Chondrocyte (in vitro differentiated cells): Measurements from ENCODE around the gene FH. TPM values are rescaled to one million over a fixed set of nuclear protein-coding genes. Genes with fewer than 3 reads are reported as not detected.

Experiments used
- DNase-seq: peaks from one replicate; pipeline ENCODE4 v3.0.0; 2021; ENCODE audit warnings: mixed read lengths, low spot score
- H3K27ac Mint-ChIP-seq: one replicate; pipeline ENCODE4 v1.8.0; 2021; ENCODE audit warnings: mild to moderate bottlenecking, moderate library complexity, mixed read lengths; ENCODE audit not compliant: unreplicated experiment
- H3K27me3 Mint-ChIP-seq: 2 replicates; pipeline ENCODE4 v1.8.0; 2021; ENCODE audit warnings: low read depth, mixed read lengths
- H3K36me3 Mint-ChIP-seq: 2 replicates; pipeline ENCODE4 v1.8.0; 2021; ENCODE audit warnings: low read depth, mixed read lengths
- H3K4me1 Mint-ChIP-seq: 2 replicates; pipeline ENCODE4 v1.8.0; 2021; ENCODE audit warnings: low read depth, mild to moderate bottlenecking, mixed read lengths
- H3K4me3 Mint-ChIP-seq: one replicate; pipeline ENCODE4 v1.8.0; 2021; ENCODE audit warnings: mild to moderate bottlenecking, moderate library complexity, mixed read lengths; ENCODE audit not compliant: unreplicated experiment
- H3K9me3 Mint-ChIP-seq: 2 replicates; pipeline ENCODE4 v1.8.0; 2021; ENCODE audit warnings: low read depth, mixed read lengths
- total RNA-seq: library from RNA; stranded (reverse); gene quantifications from 3 replicates; pipeline ENCODE4 v1.2.1, GENCODE V29; 2021
- TF ChIP-seq, protein P1 (sequence below): fragments of 200-600 bp; sonication (generic); IDR thresholded peaks from 2 replicates; pipeline ENCODE4 v1.5.0; 2021; ENCODE audit warnings: antibody characterized with exemption, mild to moderate bottlenecking, moderate library complexity

Gene FH
- total RNA-seq, 1 donor from 2014 or later = 57.9 TPM

DNA sequence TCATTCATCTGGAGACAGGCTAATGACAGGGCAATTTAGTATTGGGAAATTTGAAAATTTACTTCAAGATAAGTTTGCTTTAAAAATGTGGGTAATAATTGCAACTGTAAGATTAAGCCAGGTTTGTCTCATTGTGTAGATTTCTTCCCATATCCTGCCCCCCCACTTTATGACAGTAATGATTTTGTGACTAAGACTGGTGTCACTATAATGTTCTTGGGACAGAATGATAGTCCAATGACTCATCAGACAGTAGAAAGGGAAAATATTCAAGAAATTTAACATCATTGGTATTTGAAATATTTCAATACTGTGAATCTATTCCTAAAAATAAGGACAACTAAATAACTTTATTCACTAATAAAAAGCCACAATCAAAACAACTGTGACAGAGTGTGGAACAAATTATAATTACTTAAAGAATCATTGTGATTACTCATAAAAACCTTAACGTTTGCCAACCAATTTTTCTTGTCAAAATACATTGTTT is 36.7 kb downstream of the FH start:
- peaks cover 34% of the 10 kb centered on the region for H3K4me1 Mint-ChIP-seq
- H3K36me3 Mint-ChIP-seq = no peaks in the 10 kb centered on the region
- DNase-seq = no peak
- H3K4me3 Mint-ChIP-seq = no peak overlapping the region
- TF ChIP-seq, protein P1, sequence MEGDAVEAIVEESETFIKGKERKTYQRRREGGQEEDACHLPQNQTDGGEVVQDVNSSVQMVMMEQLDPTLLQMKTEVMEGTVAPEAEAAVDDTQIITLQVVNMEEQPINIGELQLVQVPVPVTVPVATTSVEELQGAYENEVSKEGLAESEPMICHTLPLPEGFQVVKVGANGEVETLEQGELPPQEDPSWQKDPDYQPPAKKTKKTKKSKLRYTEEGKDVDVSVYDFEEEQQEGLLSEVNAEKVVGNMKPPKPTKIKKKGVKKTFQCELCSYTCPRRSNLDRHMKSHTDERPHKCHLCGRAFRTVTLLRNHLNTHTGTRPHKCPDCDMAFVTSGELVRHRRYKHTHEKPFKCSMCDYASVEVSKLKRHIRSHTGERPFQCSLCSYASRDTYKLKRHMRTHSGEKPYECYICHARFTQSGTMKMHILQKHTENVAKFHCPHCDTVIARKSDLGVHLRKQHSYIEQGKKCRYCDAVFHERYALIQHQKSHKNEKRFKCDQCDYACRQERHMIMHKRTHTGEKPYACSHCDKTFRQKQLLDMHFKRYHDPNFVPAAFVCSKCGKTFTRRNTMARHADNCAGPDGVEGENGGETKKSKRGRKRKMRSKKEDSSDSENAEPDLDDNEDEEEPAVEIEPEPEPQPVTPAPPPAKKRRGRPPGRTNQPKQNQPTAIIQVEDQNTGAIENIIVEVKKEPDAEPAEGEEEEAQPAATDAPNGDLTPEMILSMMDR = no peak
- peak overlapping the region; percentile 95 for H3K27ac Mint-ChIP-seq
- H3K9me3 Mint-ChIP-seq = peaks cover 5% of the 10 kb centered on the region
- no peaks in the 10 kb centered on the region for H3K27me3 Mint-ChIP-seq

DNA sequence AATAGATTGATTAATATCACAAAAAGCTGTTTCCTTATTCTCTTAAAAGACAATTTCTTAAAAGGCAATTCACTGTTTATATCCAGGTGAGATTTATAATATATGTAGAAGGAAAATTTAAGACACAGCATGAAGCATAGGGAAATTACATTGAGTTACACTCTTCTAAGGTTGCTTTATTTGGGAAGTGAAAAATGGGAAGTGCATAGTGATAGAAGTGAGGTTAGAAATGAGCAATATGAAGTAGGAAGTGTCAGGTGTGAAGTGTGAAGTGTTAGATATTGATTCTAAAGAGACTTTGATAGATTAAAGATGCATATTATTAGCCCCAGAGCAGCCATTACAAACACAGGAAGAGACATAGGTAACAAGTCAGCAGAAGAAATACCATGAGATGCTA is 40.3 kb downstream of the FH start:
- H3K4me3 Mint-ChIP-seq = no peak overlapping the region
- H3K36me3 Mint-ChIP-seq = no peaks in the 10 kb centered on the region
- no peaks in the 10 kb centered on the region for H3K9me3 Mint-ChIP-seq
- no peak overlapping the region for H3K27ac Mint-ChIP-seq
- H3K4me1 Mint-ChIP-seq = peaks cover 29% of the 10 kb centered on the region
- no peak for DNase-seq
- no peaks in the 10 kb centered on the region for H3K27me3 Mint-ChIP-seq
- TF ChIP-seq, protein P1 = no peak

DNA sequence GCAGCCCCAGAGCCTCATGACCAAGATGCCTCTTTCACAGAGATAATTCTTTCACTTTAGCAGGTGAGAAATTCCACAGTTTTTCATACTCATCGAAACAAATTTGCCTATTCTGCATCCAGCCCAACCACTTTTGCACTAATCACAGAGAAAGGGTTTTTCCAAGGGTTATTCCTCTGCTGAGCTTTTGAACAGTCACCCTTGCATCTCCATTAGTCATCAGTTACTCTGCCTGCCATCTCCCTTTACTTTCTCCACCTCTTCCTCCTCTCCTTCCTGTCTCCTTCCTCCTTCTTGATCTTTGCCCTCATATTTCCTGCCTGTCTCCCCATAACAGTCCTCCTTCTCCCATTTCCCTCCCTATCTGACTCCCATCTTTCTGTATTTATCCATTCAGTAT is 43.9 kb downstream of the FH start:
- DNase-seq = no peak
- H3K4me3 Mint-ChIP-seq = no peak overlapping the region
- H3K36me3 Mint-ChIP-seq = no peaks in the 10 kb centered on the region

DNA sequence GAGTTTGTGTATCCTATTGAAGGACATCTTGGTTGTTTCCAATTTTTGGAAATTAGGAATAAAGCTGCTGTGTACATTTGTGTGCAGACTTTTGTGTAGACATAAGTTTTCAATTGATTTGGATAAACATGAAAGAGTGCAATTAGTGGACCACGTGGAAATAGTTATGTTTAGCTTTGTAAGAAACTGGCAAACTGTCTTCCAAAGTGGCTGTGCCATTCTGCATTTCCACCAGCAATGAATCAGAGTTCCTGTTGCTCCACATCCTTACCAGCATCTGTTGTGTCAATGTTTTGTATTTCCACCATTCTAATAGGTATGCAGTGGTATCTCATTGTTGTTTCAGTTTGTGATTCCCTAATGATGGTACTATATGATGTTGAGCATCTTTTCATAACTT is 46.5 kb downstream of the FH start:
- H3K9me3 Mint-ChIP-seq = no peaks in the 10 kb centered on the region
- no peaks in the 10 kb centered on the region for H3K27me3 Mint-ChIP-seq
- TF ChIP-seq, protein P1 = no peak
- H3K27ac Mint-ChIP-seq = no peak overlapping the region
- H3K4me1 Mint-ChIP-seq = no peaks in the 10 kb centered on the region
- no peak for DNase-seq
- H3K4me3 Mint-ChIP-seq = no peak overlapping the region
- H3K36me3 Mint-ChIP-seq = no peaks in the 10 kb centered on the region

More for the DNA sequence above, 43.9 kb downstream of the FH start:
- TF ChIP-seq, protein P1 = no peak
- no peaks in the 10 kb centered on the region for H3K27me3 Mint-ChIP-seq
- H3K4me1 Mint-ChIP-seq = no peaks in the 10 kb centered on the region
- H3K9me3 Mint-ChIP-seq = no peaks in the 10 kb centered on the region
- H3K27ac Mint-ChIP-seq = no peak overlapping the region

DNA sequence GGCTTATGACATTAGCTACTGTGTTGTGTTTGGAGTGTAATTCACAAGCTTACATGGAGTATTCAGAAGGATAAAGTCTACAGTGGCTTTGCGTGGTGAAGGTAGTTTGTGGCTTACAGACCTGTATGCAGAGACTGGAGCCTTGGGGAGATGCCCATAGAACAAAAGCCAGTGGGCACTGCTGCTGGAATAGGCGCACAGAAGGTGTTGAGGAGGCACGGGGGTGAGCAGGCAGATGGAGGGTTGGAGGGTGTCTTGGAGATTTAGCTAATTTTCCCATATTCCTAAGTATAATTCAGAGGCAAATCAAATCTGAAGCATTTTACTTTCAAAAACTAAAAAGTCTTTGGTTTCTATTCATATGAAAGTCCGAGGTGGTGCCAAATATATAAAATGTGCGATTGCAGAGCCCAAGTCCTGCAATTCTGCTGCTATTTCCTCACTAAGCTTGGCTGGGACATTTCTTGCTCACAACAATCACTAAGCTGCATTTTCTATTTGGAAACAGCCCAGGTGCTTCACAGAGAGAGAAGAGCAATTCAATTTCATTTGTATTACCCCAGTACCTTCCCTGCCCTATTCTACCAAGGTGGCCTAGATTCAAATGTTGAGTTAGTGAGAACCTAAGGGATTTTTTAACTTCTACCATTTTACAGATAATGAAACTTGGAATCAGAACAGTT is 48.5 kb downstream of the FH start:
- no peak overlapping the region for H3K27ac Mint-ChIP-seq
- H3K36me3 Mint-ChIP-seq = no peaks in the 10 kb centered on the region
- no peaks in the 10 kb centered on the region for H3K27me3 Mint-ChIP-seq
- no peak overlapping the region for H3K4me3 Mint-ChIP-seq
- DNase-seq = no peak
- H3K4me1 Mint-ChIP-seq = no peaks in the 10 kb centered on the region
- TF ChIP-seq, protein P1 = no peak
- no peaks in the 10 kb centered on the region for H3K9me3 Mint-ChIP-seq
